ENCODE results near the gene ZDHHC1.

DNA sequence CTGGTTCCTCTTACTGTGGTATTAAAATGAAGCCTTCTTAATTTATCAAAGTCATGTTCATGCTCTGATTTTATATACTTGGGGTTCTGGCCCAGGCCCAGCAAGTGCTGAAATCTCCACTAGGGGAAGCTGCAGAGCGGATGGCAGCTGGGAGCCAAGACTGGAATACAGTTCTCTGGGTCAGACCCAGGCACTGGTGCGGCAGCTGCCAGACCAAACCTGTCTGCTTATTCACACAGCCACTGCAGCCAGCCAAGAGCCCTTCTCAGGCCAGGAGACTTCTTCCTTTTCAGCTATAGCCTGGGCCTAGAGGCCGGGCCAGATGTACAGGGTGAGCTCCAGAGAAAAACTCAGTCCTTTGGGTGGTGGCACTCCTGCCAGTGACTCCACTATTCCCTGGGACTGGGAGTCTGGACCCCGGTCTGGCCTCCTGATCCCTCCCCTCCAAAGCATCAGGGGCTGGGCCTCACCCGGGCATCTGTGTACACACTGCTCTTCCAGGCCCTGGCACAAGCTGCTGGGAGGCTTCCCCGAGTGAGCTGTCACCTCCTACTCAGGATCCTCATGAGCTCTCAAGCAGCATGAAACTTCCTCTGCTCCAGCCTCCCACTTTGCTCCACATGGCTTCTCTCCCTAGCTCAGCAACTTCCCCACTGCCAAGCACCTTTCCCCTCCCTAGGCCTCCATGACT lies 40.3 kb upstream of the ZDHHC1 start:
- TF ChIP-seq, protein P1, sequence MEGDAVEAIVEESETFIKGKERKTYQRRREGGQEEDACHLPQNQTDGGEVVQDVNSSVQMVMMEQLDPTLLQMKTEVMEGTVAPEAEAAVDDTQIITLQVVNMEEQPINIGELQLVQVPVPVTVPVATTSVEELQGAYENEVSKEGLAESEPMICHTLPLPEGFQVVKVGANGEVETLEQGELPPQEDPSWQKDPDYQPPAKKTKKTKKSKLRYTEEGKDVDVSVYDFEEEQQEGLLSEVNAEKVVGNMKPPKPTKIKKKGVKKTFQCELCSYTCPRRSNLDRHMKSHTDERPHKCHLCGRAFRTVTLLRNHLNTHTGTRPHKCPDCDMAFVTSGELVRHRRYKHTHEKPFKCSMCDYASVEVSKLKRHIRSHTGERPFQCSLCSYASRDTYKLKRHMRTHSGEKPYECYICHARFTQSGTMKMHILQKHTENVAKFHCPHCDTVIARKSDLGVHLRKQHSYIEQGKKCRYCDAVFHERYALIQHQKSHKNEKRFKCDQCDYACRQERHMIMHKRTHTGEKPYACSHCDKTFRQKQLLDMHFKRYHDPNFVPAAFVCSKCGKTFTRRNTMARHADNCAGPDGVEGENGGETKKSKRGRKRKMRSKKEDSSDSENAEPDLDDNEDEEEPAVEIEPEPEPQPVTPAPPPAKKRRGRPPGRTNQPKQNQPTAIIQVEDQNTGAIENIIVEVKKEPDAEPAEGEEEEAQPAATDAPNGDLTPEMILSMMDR (IDR thresholded peaks at IDR 0.05): peak; percentile 54
- no peak for TF ChIP-seq TCF12 (IDR thresholded peaks at IDR 0.05)
- TF ChIP-seq GABPA (IDR thresholded peaks at IDR 0.05; ENCODE audit: low read depth): no peak
- TF ChIP-seq, protein P2, sequence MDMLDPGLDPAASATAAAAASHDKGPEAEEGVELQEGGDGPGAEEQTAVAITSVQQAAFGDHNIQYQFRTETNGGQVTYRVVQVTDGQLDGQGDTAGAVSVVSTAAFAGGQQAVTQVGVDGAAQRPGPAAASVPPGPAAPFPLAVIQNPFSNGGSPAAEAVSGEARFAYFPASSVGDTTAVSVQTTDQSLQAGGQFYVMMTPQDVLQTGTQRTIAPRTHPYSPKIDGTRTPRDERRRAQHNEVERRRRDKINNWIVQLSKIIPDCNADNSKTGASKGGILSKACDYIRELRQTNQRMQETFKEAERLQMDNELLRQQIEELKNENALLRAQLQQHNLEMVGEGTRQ (IDR thresholded peaks at IDR 0.05; ENCODE audit: borderline replicate concordance, low read depth, low read length): no peak
- no peak for TF ChIP-seq GATA2 (CRISPR knock-in tag; IDR thresholded peaks at IDR 0.05)
- TF ChIP-seq POLR2AphosphoS5 (IDR thresholded peaks at IDR 0.05; ENCODE audit: low read depth, low read length): no peak
- TF ChIP-seq RFX5 (IDR thresholded peaks at IDR 0.05; ENCODE audit: low read length): no peak
- TF ChIP-seq TAF1 (IDR thresholded peaks at IDR 0.05; ENCODE audit: borderline replicate concordance, low read depth, low read length): no peak
- no peak for TF ChIP-seq NRF1 (IDR thresholded peaks at IDR 0.05; ENCODE audit: low read depth, low read length)
- no peak for TF ChIP-seq EZH2phosphoT487 (IDR thresholded peaks at IDR 0.05; ENCODE audit: borderline replicate concordance, low read depth)
- TF ChIP-seq RAD21 (IDR thresholded peaks at IDR 0.05; ENCODE audit: low read length): no peak
